VCaP (cell line): Measurements from ENCODE around the gene TPCN2.

Experiments
- H3K27ac ChIP-seq: fragments of 450-650 bp; 2 replicates; pipeline ENCODE4 v1.5.1; 2017
- CTCF ChIP-seq: fragments of 450-650 bp; conservative IDR thresholded peaks from 2 replicates; pipeline ENCODE4 v1.5.1; 2017; ENCODE audit warnings: mild to moderate bottlenecking, moderate library complexity

The TPCN2 gene

DNA sequence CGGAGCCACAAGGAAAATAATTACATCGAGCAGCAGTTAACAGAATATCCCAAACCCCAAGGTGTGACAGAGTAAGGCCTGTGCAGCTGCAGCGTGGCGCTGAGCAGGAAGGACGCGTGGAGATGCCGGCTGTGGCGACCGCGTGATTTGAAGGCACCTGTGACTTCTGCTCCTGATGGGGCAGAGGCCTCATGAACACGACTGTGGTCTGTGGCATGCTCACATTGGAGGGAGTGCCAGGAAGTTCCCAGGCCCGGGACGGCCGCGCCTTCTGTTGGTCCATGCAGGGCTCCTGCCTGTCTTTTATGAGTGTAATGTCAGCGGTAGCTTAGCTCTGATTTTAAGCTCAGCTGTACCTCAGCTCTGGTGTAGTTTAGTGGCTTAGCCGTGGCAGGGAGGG, 50.4 kb downstream of the TPCN2 start:
- H3K27ac ChIP-seq, result no peak overlapping the region
- no peak for TF ChIP-seq CTCF

DNA sequence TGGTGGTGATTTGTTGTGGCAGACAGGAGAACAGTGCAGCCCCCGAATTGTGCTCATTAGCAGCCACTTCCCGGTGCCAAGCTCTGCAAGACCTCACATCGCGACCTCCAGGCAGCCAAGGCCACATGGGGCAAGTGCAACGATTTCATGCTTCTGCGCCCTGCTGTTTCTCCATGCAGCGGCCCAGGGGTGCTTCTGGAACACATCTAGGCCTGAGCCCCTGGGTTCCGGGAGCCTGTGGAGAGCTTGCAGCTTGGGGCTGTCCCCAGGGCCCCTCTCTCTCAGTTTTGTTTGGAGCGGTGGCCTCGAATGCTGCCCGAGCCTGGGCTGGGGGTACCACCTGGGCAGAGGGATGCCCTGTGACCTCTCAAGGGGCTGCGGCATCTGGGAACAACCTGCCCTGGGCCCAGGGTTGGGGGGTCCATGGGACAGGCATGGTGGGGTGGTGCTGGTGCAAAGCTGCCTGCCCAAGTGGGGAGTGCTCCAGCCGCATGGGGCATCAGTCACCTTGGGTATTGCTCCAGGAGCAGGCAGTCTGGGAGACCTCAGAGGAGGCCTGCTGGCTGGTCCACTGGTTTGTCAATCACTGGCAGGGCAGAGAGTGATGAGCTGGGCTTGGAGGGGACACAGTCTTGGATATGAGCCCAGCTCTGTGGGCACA, 51.9 kb downstream of the TPCN2 start:
- no peak overlapping the region for H3K27ac ChIP-seq
- no peak for TF ChIP-seq CTCF

DNA sequence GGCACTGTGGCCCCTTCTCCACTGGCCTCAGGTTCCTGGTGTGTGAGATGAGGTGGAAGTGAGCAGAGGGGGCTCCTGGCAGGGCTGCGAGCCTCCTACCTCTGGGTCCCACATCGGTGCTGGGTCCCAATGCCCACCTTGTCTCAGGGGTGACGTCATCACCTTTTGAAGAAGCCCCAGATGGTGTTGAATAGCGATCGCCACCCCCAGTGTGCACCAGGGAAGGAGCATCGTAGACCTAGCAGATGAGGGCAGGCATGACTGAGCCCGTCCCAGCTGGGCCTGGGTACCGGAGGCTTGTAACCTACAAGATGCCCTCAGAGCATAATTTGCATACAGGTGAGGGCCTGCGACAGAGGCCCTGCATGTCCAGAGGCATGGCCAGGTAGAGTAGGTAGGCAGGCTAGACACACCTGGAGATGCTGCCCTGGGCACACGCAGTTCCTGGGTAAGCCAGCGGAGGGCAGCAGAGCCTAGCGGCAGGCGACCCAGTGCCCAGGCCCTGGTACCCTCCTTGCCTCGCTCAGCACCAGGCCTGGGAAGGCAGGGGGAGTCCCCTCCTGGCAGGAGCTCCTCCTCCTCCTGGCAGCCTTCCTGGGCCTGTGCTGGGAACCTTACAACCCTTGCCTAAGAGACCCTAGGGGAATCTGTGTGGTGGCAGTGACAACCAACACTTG, 52.5 kb downstream of the TPCN2 start:
- H3K27ac ChIP-seq, result peak overlapping the region; percentile 36; the same call in 1 of the 2 replicates
- peak; percentile 100 for TF ChIP-seq CTCF

GRCh38 chr11:69101792-69102695, 53.3 kb downstream of the TPCN2 start:
- no peak for TF ChIP-seq CTCF
- H3K27ac ChIP-seq, result peak overlapping the region; percentile 36; the same call in 1 of the 2 replicates

GRCh38 chr11:69102732-69103615, 54.2 kb downstream of the TPCN2 start:
- TF ChIP-seq CTCF, result peak; percentile 45
- H3K27ac ChIP-seq, result no peak overlapping the region; the same call in 1 of the 2 replicates

DNA sequence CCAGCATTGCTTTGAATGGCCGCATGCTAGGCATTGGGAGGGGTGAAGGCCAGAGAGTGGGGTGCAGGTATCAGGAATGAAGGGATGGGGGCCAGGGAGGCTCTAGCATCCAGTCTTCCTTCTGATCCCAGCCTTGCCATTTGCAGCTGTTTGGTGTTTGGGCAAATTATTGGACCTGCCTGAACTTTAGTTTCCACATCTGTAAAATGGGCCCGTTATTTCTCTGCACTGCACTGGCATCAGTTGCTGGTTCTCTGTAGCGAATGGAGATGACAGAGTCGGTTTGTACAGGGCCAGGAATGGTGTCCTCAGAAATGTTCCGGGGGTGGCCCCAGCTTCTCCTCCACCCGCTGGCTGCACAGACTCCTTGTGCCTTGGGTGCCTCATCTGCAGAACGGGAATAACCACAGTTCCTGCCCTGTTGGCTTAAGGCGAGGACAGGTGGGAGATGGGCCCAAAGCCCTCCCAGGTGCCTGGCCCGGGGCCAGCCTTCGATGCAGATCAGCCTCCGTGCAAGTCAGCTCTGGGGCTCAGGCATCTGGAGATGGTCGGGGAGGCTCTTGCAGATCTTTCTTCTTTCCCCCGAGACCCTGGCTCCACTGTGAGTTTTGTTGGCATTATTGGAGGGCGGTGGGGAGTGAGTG, 55.6 kb downstream of the TPCN2 start:
- peak overlapping the region; percentile 100 for H3K27ac ChIP-seq
- no peak for TF ChIP-seq CTCF
